ENCODE results near the gene CEACAM19. TPM values are rescaled to one million over a fixed set of nuclear protein-coding genes. Genes with fewer than 3 reads are reported as not detected.
"Not testable (repeated sequence)": the region's sequence is repeated elsewhere in the genome, so short reads cannot be mapped to it uniquely, and the experiment has no call there.

Gene CEACAM19
- total RNA-seq, 1 experiment from 2014 or later, result 0.17 TPM

DNA sequence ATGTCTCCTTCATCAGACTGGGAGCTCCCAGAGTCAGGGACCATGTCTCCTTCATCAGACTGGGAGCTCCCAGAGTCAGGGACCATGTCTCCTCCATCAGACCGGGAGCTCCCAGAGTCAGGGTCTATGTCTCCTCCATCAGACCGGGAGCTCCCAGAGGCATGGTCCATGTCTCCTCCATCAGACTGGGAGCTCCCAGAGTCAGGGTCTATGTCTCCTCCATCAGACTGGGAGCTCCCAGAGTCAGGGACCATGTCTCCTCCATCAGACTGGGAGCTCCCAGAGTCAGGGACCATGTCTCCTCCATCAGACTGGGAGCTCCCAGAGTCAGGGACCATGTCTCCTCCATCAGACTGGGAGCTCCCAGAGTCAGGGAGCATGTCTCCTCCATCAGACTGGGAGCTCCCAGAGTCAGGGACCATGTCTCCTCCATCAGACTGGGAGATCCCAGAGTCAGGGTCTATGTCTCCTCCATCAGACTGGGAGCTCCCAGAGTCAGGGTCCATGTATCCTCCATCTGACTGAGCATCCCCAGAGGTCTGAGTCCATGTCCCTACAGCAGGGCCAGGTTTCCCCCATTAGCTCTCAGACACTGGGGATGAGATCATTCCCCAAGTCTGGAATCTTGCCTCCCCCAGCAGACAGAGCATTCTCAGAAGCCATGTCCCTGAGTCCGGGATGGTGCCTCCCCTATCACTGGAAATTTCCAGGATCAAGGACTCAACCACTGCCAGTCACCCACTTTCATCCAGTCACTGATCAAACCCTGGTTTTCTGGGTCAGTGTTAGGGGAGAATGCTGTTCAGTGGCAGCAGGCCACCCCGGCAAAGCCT, 38.4 kb downstream of the CEACAM19 start:
- not testable (repeated sequence) for DNase-seq; H3K36me3 ChIP-seq (replicated peaks; ENCODE audit: control insufficient read depth, insufficient read depth, low read length); H3K27me3 ChIP-seq (ENCODE audit: control insufficient read depth, insufficient read depth, low read length); H3K4me3 ChIP-seq (ENCODE audit: insufficient read depth, low read depth, low read length)

DNA sequence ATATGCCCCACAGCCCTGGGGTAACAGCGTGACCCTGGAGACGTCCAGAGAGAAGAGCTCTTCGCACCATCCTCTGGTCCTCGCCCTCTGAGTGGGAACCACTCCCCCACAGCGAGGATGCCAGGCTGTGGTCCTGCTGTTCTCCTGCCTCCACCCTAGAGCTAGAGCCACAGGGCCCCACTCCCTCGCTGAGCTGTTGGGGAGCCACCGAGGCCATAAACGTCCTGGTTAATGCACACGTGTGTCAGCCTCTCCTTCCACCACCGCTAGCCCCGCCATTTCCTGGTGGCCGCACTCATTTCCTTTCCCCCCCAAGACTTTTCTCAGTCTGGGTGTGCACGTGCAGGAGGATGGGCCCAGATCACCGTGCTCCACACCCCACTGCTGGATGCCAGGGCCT, 39.2 kb downstream of the CEACAM19 start:
- H3K27me3 ChIP-seq (ENCODE audit: control insufficient read depth, insufficient read depth, low read length), result no peaks in the 10 kb centered on the region
- DNase-seq, result no peak

DNA sequence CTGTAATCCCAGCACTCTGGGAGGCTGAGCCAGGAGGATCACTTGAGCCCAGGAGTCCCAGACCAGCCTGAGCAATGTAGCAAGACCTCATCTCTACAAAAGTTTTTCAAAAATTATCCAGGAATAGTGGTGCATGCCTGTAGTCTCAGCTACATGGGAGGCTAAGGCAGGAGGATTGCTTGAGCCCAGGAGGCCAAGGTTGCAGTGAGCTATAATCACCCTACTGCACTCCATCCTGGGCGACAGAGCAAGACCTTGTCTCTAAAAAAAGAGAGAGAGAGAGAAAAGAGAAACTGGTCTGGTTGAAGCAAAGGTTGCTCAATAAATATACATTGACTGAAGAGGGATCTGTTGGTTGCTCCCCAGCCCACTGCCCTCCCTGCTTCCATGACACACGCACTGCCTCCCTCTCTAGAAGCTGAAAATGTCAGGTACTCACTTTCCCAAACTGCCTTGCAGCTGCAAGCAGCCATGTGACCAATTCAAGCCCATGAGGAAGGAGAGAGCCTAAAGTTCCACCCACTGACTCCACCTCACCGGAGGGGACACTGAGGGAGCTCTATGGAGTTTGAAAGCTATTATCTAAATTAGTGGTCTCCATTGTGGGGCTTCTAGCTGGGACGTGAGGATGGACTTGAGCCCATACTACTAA, 41.7 kb downstream of the CEACAM19 start:
- no peak for DNase-seq
- Histone ChIP-seq H3K4me3 (ENCODE audit: insufficient read depth, low read depth, low read length) (no peak overlapping the region), H3K27me3 (ENCODE audit: control insufficient read depth, insufficient read depth, low read length) (no peaks in the 10 kb centered on the region), H3K36me3 (replicated peaks; ENCODE audit: control insufficient read depth, insufficient read depth, low read length) (no peaks in the 10 kb centered on the region; the same call in 1 of the 2 replicates)

More for the DNA sequence above, 39.2 kb downstream of the CEACAM19 start:
- no peak overlapping the region for H3K4me3 ChIP-seq (ENCODE audit: insufficient read depth, low read depth, low read length)
- no peaks in the 10 kb centered on the region; the same call in 1 of the 2 replicates for H3K36me3 ChIP-seq (replicated peaks; ENCODE audit: control insufficient read depth, insufficient read depth, low read length)

DNA sequence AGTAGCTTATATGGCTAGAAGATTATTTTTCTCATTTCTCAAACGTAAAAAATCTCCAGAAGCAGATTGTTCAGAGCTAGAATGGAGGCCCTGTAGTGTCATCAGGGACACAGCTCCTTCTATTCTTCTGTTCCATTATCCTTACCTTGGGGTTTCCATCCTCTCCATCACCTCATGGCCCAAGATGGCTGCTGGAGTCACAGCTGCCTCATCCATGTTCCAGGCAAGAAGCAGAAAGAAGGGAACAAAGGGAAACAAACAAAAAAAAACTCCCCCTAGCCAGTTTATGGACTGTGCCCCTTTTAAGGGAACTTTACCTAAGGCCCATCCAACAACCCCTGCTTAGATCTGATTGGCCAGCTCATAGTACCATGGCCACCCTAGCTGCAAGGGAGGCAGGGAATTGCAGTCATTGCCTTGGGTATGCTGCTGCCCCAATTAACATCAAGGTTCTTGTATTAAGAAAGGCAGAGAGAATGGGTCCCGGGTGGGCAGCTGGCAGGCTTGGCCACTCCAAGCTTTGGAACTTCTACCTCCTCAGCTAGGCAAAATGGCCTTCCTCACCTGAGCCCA, 43.4 kb downstream of the CEACAM19 start:
- no peaks in the 10 kb centered on the region for H3K27me3 ChIP-seq (ENCODE audit: control insufficient read depth, insufficient read depth, low read length)
- no peaks in the 10 kb centered on the region; the same call in 1 of the 2 replicates for H3K36me3 ChIP-seq (replicated peaks; ENCODE audit: control insufficient read depth, insufficient read depth, low read length)
- H3K4me3 ChIP-seq (ENCODE audit: insufficient read depth, low read depth, low read length), result no peak overlapping the region
- DNase-seq, result no peak

DNA sequence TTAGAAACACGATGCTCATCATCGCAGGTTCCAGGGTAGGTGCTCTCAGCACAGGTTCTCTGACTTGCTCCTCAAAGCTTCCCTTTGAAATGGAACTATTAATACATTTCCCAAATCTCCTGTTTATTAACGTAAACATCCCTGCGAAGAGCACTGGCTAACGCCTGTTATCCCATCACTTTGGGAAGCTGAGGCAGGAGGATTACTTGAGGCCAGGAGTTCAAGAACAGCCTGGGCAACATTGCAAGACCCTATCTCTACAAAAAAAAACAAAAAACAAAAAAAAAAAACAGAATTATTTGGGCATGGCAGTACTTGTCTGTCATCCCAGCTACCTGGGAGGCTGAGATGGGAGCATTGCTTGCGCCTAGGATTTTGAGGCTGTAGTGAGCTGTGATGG, 46.3 kb downstream of the CEACAM19 start:
- no peaks in the 10 kb centered on the region for H3K27me3 ChIP-seq (ENCODE audit: control insufficient read depth, insufficient read depth, low read length)
- no peak overlapping the region for H3K4me3 ChIP-seq (ENCODE audit: insufficient read depth, low read depth, low read length)
- H3K36me3 ChIP-seq (replicated peaks; ENCODE audit: control insufficient read depth, insufficient read depth, low read length), result no peaks in the 10 kb centered on the region; the same call in 1 of the 2 replicates
- DNase-seq, result no peak

DNA sequence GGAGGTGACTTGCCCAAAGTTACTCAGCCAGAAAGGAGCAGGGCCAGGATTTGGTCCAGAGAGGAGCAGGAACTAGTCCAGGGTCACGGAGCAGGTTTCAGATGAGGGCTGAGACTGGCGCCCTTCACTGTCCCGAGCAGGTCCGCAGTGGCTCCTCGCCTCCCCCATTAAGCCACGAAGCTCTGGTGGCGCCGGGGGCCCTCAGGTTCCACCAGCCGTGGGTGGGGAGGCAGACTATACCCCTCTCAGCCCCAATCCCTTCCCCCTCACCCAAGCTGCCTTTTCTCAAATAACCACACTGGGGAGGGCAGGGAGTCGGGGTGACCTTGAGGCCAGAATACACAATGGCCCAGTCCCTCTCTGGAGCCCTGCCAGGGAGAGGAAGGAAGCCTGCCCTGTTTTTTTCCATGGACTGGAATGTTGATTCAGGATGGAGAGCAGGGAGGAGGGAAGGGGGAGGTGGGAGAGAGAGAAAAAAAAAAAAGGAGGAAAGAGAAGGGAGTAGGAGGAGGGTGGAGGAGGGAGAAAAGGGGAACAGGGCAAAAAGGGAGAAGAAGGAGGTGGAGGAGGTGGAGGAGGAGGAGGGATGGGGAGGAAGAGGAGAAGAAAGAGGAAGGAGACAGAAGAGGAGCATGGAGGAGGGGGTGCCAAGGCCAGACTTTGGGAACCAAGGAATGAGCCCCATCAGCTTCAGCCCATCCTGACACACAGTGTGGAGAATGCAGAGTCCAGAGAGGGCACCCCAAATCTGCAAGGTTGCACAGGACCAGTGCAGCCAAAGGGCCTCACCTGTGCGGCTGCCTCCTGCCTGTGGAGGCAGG, 47.4 kb downstream of the CEACAM19 start:
- DNase-seq, result peak; percentile 83
- peak overlapping the region; percentile 26; the same call in 1 of the 2 replicates for H3K4me3 ChIP-seq (ENCODE audit: insufficient read depth, low read depth, low read length)
- H3K36me3 ChIP-seq (replicated peaks; ENCODE audit: control insufficient read depth, insufficient read depth, low read length), result no peaks in the 10 kb centered on the region; the same call in 1 of the 2 replicates
- H3K27me3 ChIP-seq (ENCODE audit: control insufficient read depth, insufficient read depth, low read length), result no peaks in the 10 kb centered on the region

DNA sequence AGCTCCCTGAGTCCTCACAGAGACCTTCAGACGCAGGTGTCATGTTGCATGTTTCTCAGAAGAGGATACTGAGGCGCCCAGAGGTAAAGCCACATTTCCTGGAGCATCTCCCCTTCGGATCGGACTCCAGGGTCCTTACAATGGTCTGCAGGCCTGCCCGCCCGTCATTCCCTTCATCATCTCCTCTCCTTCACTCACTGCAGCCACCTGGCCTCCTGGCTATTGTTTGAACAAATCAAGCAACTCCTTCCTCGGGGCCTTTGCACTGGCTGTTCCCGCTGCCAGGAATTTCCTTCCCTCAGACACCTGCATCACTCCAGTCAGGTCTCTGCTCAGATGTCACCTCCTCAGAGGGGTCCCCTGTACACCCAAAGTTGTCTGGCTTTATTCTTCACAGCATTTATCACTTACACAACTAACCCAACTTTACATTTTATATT, 48.0 kb downstream of the CEACAM19 start:
- H3K4me3 ChIP-seq (ENCODE audit: insufficient read depth, low read depth, low read length), result no peak overlapping the region
- H3K27me3 ChIP-seq (ENCODE audit: control insufficient read depth, insufficient read depth, low read length), result no peaks in the 10 kb centered on the region
- DNase-seq, result no peak
- no peaks in the 10 kb centered on the region; the same call in 1 of the 2 replicates for H3K36me3 ChIP-seq (replicated peaks; ENCODE audit: control insufficient read depth, insufficient read depth, low read length)

DNA sequence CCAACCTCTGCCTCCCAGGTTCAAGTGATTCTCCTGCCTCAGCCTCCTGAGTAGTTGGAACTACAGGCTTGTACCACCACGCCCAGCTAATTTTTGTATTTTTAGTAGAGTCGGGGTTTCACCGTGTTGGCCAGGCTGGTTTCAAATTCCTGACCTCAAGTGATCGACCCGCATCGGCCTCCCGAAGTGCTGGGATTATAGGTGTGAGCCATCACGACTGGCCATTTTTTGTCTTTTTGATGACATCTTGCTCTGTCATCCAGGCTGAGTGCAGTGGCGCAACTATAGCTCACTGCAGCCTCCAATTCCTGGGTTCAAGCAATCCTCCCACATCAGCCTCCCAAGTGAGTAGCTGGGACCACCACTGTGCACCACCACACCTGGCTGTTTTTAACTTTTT, 49.1 kb downstream of the CEACAM19 start:
- H3K27me3 ChIP-seq (ENCODE audit: control insufficient read depth, insufficient read depth, low read length); DNase-seq; H3K4me3 ChIP-seq (ENCODE audit: insufficient read depth, low read depth, low read length); H3K36me3 ChIP-seq (replicated peaks; ENCODE audit: control insufficient read depth, insufficient read depth, low read length): not testable (repeated sequence)

DNA sequence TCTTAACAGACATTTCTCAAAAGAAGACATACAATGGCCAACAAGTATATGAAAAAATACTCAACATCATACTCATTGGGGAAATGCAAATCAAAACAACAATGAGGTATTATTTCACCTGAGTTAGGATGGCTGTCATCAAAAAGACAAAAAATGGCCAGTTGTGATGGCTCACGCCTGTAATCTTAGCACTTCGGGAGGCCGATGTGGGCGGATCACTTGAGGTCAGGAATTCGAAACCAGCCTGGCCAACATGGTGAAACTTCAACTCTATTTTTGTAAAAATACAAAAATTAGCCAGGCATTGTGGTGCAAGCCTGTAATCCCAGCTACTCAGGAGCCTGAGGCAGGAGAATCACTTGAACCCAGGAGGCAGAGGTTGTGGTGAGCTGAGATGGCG, 49.7 kb downstream of the CEACAM19 start:
- Histone ChIP-seq H3K4me3 (ENCODE audit: insufficient read depth, low read depth, low read length) (no peak overlapping the region), H3K27me3 (ENCODE audit: control insufficient read depth, insufficient read depth, low read length) (peaks cover 2% of the 10 kb centered on the region; the same call in 1 of the 2 replicates), H3K36me3 (replicated peaks; ENCODE audit: control insufficient read depth, insufficient read depth, low read length) (no peaks in the 10 kb centered on the region)
- no peak for DNase-seq

DNA sequence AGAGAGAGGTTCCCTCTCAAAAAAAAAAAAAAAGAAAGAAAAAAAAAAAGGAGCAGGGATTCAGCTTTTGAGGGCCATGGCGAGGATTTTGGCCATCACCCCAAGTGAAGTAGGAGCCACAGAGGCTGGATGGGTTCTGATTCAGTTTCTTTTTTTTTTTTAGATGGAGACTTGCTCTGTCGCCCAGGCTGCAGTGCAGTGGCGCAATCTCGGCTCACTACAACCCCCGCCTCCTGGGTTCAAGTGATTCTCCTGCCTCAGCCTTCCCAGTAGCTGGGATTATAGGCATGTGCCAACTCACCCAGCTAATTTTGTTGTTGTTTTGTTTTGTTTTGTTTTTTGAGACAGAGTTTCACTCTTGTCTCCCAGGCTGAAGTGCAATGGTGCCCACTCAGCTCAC, 50.1 kb downstream of the CEACAM19 start:
- not testable (repeated sequence) for H3K36me3 ChIP-seq (replicated peaks; ENCODE audit: control insufficient read depth, insufficient read depth, low read length); H3K27me3 ChIP-seq (ENCODE audit: control insufficient read depth, insufficient read depth, low read length); H3K4me3 ChIP-seq (ENCODE audit: insufficient read depth, low read depth, low read length); DNase-seq

DNA sequence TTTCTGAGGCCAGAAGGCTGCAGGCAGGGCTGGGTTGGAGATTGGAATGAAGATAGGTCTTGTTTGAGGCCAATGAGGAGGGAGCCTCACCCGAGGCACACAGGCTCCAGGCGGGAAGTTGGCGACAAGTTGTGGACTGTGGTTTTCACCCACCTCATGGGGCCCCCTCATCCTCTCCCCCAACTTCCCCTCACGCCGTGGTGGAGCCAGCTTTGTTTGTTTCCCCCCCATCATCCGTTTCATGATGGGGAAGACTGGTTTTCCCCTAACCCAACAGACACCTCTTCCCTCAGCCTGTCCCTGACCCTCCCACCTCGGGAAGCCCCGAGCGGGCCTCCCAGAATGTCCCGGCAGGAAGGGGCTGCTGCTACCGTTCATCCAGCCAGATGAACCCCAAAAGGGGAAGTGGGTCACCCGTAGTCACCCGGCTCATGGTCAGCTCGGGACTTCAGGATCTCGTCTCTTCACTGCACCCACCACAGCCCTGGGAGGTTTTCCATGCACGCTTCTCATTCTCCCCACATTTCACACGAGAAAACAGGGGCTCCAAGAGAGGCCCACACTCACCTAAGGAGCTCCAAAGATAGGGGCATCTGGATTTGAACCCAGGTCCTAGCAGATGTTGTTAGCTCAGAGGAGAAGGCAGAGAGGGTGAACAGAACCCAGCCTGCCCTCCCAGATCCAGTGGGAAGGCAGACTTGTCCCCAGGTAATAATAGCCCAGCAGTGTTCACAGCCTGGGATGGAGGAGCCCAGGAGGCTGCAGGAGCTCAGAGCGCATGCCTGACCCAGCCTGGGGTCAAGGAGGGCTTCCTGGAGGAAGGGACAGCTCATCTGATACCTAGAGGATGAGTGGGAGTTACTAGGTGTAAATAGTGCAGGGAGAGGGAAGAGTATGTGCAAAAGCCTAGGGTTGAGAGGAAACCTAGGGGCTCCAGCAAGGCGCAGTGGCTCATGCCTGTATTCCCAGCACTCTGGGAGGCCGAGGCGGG, 51.1 kb downstream of the CEACAM19 start:
- peaks cover 2% of the 10 kb centered on the region; the same call in 1 of the 2 replicates for H3K27me3 ChIP-seq (ENCODE audit: control insufficient read depth, insufficient read depth, low read length)
- H3K4me3 ChIP-seq (ENCODE audit: insufficient read depth, low read depth, low read length), result no peak overlapping the region
- no peaks in the 10 kb centered on the region for H3K36me3 ChIP-seq (replicated peaks; ENCODE audit: control insufficient read depth, insufficient read depth, low read length)
- no peak for DNase-seq

DNA sequence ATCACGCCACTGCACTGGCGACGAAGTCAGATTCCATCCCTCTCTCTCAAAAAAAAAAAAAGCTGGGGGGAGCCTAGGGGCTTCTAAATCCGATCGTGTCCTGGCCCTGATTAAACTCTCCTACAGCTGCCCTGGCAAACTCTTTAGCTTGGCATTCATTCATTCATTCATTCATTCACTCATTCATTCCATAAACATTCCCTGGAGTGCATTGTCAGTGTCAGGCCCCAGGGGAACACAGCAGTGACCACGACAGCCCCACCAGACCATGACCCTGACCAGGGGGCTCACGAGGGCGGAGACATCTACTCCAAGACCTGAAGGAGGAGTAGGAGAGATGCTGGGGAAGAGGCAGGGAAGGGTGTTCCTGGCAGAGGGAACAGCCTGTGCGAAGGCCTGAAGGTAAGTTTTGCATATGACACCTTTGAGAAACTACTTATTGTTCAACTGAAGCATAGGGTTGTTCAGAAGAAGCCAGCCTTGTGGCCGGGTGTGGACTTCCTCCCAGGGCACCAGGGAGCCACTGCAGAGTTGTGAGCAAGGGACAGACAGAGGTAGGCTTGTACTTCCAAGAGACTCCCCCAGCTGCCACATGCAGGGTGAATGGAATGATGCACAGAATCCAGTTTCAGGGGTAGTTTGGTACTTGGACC, 52.1 kb downstream of the CEACAM19 start:
- Histone ChIP-seq H3K27me3 (ENCODE audit: control insufficient read depth, insufficient read depth, low read length) (peaks cover 2% of the 10 kb centered on the region; the same call in 1 of the 2 replicates), H3K4me3 (ENCODE audit: insufficient read depth, low read depth, low read length) (no peak overlapping the region), H3K36me3 (replicated peaks; ENCODE audit: control insufficient read depth, insufficient read depth, low read length) (no peaks in the 10 kb centered on the region)
- no peak for DNase-seq

DNA sequence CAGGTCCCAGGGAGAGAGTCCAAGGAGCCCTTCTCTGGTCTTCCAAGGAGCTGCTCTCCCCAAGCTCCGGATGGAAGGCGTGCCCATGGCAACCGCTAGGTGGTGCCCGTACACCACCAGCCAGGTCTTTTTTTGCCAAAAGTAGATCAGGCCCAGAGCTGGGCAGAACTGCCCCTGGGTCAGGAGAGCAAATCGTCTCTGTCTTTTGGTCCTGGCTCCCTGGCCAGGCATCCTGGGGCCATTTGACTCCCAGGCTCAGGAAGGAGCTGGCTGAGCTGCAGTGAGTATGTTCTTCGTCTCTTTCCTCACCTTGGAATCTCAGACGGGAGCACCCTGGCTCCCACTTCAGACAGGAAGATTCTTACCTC, 52.7 kb downstream of the CEACAM19 start:
- peak; percentile 92 for DNase-seq
- Histone ChIP-seq H3K4me3 (ENCODE audit: insufficient read depth, low read depth, low read length) (no peak overlapping the region), H3K27me3 (ENCODE audit: control insufficient read depth, insufficient read depth, low read length) (peaks cover 2% of the 10 kb centered on the region; the same call in 1 of the 2 replicates)

More for the DNA sequence above, 52.7 kb downstream of the CEACAM19 start:
- no peaks in the 10 kb centered on the region for H3K36me3 ChIP-seq (replicated peaks; ENCODE audit: control insufficient read depth, insufficient read depth, low read length)
